OCI-LY7 (cell line): ENCODE data around the gene CENPA.

Source experiments
- EZH2phosphoT487 ChIP-seq: fragments of 200-600 bp; sonication (generic); IDR thresholded peaks from 2 replicates; pipeline ENCODE4 v1.6.1; 2018; ENCODE audit warnings: low read depth, borderline replicate concordance, mild to moderate bottlenecking, mixed run types, antibody characterized with exemption, low read length, moderate library complexity, mixed read lengths
- TF ChIP-seq, protein P1 (sequence below): fragments of 200-600 bp; sonication (generic); conservative IDR thresholded peaks from 2 replicates; pipeline ENCODE4 v1.5.1; 2014; ENCODE audit warnings: mild to moderate bottlenecking, antibody characterized with exemption, low read length, moderate library complexity, mixed read lengths

GRCh38 chr2:26765475-26766200, 20.2 kb upstream of the CENPA start:
- TF ChIP-seq, protein P1, sequence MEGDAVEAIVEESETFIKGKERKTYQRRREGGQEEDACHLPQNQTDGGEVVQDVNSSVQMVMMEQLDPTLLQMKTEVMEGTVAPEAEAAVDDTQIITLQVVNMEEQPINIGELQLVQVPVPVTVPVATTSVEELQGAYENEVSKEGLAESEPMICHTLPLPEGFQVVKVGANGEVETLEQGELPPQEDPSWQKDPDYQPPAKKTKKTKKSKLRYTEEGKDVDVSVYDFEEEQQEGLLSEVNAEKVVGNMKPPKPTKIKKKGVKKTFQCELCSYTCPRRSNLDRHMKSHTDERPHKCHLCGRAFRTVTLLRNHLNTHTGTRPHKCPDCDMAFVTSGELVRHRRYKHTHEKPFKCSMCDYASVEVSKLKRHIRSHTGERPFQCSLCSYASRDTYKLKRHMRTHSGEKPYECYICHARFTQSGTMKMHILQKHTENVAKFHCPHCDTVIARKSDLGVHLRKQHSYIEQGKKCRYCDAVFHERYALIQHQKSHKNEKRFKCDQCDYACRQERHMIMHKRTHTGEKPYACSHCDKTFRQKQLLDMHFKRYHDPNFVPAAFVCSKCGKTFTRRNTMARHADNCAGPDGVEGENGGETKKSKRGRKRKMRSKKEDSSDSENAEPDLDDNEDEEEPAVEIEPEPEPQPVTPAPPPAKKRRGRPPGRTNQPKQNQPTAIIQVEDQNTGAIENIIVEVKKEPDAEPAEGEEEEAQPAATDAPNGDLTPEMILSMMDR, result no peak
- TF ChIP-seq EZH2phosphoT487, result no peak
